ENCODE results near the gene TSEN2.
"Not testable (repeated sequence)": the region's sequence is repeated elsewhere in the genome, so short reads cannot be mapped to it uniquely, and the experiment has no call there.

The TSEN2 gene

DNA sequence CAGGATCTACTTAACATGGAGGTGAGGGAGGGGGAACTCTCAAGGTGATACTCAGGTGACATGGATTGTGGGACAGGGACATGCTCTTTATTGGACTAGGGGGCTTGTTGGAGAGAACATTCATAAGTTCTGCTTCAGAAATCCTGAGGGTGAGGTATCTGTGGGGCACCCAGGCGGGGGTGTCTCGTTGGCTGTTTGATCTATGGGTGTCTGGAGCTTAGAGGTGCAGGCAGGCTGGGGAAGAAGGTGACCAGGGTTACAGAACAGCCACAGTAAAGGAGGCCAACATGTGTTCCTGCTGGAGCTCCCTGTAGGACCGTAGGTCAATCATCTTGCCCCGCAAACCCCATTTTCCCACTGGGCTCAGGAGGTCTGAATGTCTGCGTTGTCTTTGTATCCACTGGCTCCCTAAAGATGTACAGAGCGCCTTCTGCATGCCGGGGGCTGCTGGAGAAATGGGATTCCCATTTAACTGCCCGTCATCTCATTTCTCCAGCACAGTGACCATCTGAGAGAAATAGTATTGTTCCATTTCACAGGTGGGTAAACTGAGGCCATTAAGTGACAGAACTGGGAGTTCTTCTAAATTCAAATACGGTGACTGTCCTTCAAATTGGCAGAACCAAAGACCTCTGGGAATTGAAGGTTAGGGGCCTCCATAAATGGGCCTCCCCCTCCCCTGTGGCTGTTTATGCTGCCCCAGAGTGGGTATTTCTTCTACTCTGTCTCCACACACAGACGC, 40.3 kb upstream of the TSEN2 start:
- Histone ChIP-seq H3K4me1 (ENCODE audit: control insufficient read depth in 2 of 2, insufficient read depth in 2 of 2, low read length in 2 of 2) (peaks cover 43 to 57% of the 10 kb centered on the region in 2 donors), H3K27ac (ENCODE audit: low read depth in 2 of 2, low read length in 2 of 2) (peak overlapping the region; percentile 94 to 96), H3K4me3 (ENCODE audit: low read length in 2 of 2) (no peak overlapping the region), H3K36me3 (ENCODE audit: control insufficient read depth in 2 of 2, insufficient read depth in 2 of 2, low read length in 2 of 2) (no peaks in the 10 kb centered on the region), H3K27me3 (ENCODE audit: control insufficient read depth in 2 of 2, insufficient read depth in 2 of 2, low read length in 2 of 2) (no peaks in the 10 kb centered on the region), H3K9me3 (ENCODE audit: control insufficient read depth in 2 of 2, low read length in 2 of 2) (no peaks in the 10 kb centered on the region), H3K9ac (ENCODE audit: low read depth in 1 of 2, low read length in 2 of 2) (peak overlapping the region in 1 of 2 donors; percentile 19)

DNA sequence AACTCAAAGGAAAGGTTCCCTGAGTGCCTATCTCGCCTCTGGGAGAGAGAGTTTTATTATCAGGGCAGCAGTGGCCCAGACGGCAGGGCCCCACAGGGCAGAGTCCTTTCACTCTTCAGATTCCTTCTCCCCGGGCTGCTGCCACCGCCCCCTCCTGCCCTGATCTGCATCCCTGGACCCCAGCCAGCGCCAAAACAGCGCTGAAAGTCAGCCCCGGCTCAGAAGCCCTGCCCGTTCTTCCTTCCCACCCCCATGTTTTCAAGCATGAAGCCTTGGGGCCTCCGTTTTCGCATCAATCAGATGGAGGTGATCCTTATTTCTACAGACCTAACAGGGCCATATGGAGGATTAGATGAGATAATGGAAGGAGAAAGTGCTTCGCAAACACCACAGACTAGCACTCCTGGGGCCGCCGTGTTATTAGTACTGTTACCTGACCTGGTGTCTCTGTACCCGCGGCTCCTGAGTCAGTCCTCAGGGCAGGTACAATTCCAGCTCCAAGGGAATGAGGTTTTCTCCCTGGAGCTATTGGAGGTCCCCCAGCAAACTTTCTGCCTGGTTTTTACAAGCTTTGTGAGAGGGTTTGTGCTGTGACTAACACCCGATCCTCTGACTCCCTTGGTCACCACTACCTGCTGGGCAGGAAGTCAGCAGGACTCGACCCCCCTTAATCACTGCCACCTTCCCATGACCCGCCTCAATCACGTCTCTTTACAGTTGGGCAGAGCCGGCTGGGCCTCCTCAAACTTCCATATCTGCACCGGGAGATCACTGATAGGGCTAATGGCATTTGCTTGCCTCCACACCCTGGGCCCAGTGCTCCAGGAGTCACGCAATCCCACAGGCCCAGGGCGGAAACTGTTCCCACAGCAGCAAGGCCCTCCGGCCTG, 39.5 kb upstream of the TSEN2 start:
- no peaks in the 10 kb centered on the region for H3K9me3 ChIP-seq (ENCODE audit: control insufficient read depth in 2 of 2, low read length in 2 of 2)
- no peaks in the 10 kb centered on the region for H3K27me3 ChIP-seq (ENCODE audit: control insufficient read depth in 2 of 2, insufficient read depth in 2 of 2, low read length in 2 of 2)
- H3K4me1 ChIP-seq (ENCODE audit: control insufficient read depth in 2 of 2, insufficient read depth in 2 of 2, low read length in 2 of 2): peaks cover 35 to 49% of the 10 kb centered on the region in 2 donors
- peak overlapping the region; percentile 60 to 75 for H3K9ac ChIP-seq (ENCODE audit: low read depth in 1 of 2, low read length in 2 of 2)
- H3K36me3 ChIP-seq (ENCODE audit: control insufficient read depth in 2 of 2, insufficient read depth in 2 of 2, low read length in 2 of 2): no peaks in the 10 kb centered on the region
- peak overlapping the region; percentile 44 to 48 for H3K4me3 ChIP-seq (ENCODE audit: low read length in 2 of 2)
- H3K27ac ChIP-seq (ENCODE audit: low read depth in 2 of 2, low read length in 2 of 2): peak overlapping the region; percentile 94 to 96

DNA sequence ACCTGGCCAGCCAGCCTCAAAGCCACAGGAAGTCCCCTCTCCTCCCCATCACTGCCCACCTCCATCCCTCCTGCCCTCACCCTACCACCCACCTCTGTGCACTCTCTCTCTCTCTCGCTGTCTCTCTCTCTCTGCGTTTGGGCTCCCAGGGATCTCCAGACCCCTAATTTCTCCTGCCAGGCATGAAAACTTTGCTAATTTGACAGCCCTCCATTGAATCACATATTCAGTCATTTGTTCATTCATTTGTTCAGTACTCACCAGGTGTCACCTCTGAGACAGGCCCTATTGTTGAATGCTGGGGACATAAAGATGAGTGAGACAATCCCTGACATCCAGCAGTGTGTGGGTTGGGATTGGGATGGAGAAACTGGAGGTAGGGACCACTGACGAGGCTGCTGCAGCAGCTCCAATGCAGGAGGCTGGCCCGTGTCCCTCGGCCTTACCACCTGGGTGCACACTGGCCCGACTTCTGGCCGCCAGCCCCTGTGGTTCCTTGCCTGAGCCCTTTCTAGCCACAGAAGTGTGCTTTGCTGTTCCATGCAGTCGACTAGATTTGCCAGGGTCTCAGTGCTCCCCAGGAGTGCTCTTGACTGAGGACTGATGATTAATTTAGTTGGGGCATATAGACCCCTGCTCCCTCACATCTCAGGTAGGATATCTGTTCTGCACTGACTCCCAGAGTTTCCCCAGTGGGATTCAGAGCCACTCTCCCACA, 38.6 kb upstream of the TSEN2 start:
- no peaks in the 10 kb centered on the region for H3K36me3 ChIP-seq (ENCODE audit: control insufficient read depth in 2 of 2, insufficient read depth in 2 of 2, low read length in 2 of 2)
- H3K27ac ChIP-seq (ENCODE audit: low read depth in 2 of 2, low read length in 2 of 2): peak overlapping the region; percentile 94 to 96
- H3K9ac ChIP-seq (ENCODE audit: low read depth in 1 of 2, low read length in 2 of 2): peak overlapping the region; percentile 54 to 75
- peaks cover 33 to 40% of the 10 kb centered on the region in 2 donors for H3K4me1 ChIP-seq (ENCODE audit: control insufficient read depth in 2 of 2, insufficient read depth in 2 of 2, low read length in 2 of 2)
- H3K9me3 ChIP-seq (ENCODE audit: control insufficient read depth in 2 of 2, low read length in 2 of 2): no peaks in the 10 kb centered on the region
- H3K27me3 ChIP-seq (ENCODE audit: control insufficient read depth in 2 of 2, insufficient read depth in 2 of 2, low read length in 2 of 2): no peaks in the 10 kb centered on the region
- no peak overlapping the region for H3K4me3 ChIP-seq (ENCODE audit: low read length in 2 of 2)

DNA sequence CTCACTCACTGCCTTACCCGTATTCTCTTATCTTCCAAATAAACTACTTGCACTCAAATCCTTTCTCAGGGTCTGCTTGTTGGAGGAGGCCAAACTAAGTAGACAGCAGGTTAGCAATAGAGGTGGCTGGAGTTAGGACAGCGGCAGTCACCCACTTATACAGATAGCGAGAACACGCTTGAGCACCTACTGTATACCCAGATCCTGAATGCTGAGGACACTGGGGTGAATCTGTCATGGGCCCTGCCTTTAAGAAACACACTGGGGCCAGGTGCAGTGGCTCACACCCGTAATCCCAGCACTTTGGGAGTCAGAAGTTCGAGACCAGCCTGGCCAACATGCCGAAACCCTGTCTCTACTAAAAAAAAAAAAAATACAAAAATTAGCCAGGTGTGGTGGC, 38.0 kb upstream of the TSEN2 start:
- Histone ChIP-seq H3K4me3 (ENCODE audit: low read length in 2 of 2) (no peak overlapping the region), H3K4me1 (ENCODE audit: control insufficient read depth in 2 of 2, insufficient read depth in 2 of 2, low read length in 2 of 2) (peaks cover 33 to 34% of the 10 kb centered on the region in 2 donors), H3K27ac (ENCODE audit: low read depth in 2 of 2, low read length in 2 of 2) (peak overlapping the region; percentile 94 to 96), H3K9me3 (ENCODE audit: control insufficient read depth in 2 of 2, low read length in 2 of 2) (no peaks in the 10 kb centered on the region), H3K9ac (ENCODE audit: low read depth in 1 of 2, low read length in 2 of 2) (peak overlapping the region in 1 of 2 donors; percentile 75), H3K27me3 (ENCODE audit: control insufficient read depth in 2 of 2, insufficient read depth in 2 of 2, low read length in 2 of 2) (no peaks in the 10 kb centered on the region), H3K36me3 (ENCODE audit: control insufficient read depth in 2 of 2, insufficient read depth in 2 of 2, low read length in 2 of 2) (no peaks in the 10 kb centered on the region)

DNA sequence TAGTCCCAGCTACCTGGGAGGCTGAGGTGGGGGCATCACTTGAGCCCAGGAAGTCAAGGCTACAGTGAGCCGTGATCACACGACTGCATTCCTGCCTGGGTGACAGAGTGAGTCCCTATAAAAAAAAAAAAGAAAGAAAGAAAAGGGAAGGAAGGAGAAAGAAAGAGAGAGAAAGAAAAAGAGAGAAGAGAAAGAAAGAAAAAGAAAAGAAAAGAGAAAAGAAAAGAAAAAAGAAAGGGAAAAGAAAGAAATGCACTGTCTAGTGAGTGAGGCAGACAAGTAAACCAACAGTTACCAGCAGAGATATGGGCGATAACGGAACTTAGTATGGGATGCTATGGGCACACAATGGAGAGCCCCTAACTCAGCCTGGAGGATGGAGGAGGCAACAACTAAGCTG, 37.2 kb upstream of the TSEN2 start:
- Histone ChIP-seq H3K4me3 (ENCODE audit: low read length in 2 of 2) (no peak overlapping the region), H3K9ac (ENCODE audit: low read depth in 1 of 2, low read length in 2 of 2) (no peak overlapping the region), H3K9me3 (ENCODE audit: control insufficient read depth in 2 of 2, low read length in 2 of 2) (no peaks in the 10 kb centered on the region), H3K27me3 (ENCODE audit: control insufficient read depth in 2 of 2, insufficient read depth in 2 of 2, low read length in 2 of 2) (no peaks in the 10 kb centered on the region), H3K4me1 (ENCODE audit: control insufficient read depth in 2 of 2, insufficient read depth in 2 of 2, low read length in 2 of 2) (peaks cover 33% of the 10 kb centered on the region in 2 donors), H3K36me3 (ENCODE audit: control insufficient read depth in 2 of 2, insufficient read depth in 2 of 2, low read length in 2 of 2) (no peaks in the 10 kb centered on the region), H3K27ac (ENCODE audit: low read depth in 2 of 2, low read length in 2 of 2) (no peak overlapping the region)

DNA sequence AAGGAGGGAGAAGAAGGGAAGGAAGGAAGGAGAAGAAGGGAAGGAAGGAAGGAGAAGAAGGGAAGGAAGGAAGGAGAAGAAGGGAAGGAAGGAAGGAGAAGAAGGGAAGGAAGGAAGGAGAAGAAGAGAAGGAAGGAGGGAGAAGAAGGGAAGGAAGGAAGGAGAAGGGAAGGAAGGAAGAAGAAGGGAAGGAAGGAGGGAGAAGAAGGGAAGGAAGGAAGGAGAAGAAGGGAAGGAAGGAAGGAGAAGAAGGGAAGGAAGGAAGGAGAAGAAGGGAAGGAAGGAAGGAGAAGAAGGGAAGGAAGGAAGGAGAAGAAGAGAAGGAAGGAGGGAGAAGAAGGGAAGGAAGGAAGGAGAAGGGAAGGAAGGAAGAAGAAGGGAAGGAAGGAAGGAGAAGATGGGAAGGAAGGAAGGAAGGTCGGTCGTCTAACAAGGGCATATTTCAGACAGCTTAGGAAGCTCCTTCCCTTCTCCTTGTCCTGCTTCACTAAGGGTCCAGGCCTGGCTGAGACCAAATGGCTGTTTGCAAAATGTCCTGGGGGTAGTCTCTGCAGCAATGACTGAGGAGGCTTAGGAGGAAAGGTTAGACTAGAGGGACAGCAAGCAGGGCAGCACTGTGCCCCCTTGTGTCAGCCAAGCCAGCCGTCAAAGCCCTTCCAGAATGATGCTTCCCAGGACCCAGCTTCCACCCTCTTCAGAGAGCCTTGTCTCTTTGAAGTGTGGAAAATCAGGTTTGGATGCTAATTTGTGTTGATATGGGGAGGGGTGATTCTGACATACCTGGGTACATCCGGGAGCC, 35.7 kb upstream of the TSEN2 start:
- H3K36me3 ChIP-seq (ENCODE audit: control insufficient read depth in 2 of 2, insufficient read depth in 2 of 2, low read length in 2 of 2); H3K9ac ChIP-seq (ENCODE audit: low read depth in 1 of 2, low read length in 2 of 2); H3K27ac ChIP-seq (ENCODE audit: low read depth in 2 of 2, low read length in 2 of 2); H3K9me3 ChIP-seq (ENCODE audit: control insufficient read depth in 2 of 2, low read length in 2 of 2); H3K27me3 ChIP-seq (ENCODE audit: control insufficient read depth in 2 of 2, insufficient read depth in 2 of 2, low read length in 2 of 2); H3K4me3 ChIP-seq (ENCODE audit: low read length in 2 of 2): not testable (repeated sequence)
- H3K4me1 ChIP-seq (ENCODE audit: control insufficient read depth in 2 of 2, insufficient read depth in 2 of 2, low read length in 2 of 2): peaks cover 25 to 28% of the 10 kb centered on the region in 2 donors

DNA sequence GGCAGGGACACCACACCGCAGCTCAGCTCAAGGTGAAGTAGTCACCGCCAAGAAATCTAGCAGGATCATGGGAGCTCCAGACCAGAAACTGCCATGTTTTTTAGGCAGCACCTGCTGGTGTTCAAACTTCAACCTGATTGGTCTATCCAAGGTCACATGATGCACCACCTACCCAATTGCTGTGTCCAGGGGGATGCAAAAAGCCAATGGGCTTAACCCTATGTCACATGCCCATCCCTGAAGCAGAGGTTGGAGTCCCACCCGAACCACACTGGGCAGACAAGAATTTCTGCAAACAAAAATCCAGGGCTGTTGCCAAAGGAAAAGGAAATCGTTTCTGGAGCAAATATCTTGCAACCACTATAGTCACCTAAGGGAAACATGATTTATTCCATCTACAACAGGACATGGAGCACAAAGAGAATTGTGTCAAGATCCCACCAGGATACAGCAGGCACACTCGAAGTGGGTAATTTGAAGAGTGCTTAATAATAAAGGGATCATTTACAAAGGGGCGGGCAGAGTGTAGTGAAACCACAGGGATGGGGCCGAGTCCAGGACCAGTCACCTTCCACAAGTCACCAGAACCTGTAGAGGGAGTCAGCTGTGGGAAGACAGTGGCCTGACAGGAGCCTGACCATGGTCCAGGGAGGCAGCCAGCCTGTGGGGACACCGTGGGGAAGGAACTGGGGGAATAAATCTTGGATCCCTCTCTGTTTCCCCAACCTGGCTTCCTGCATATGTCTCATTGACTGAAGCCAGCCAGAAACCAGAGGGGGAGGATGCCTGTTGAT, 34.2 kb upstream of the TSEN2 start:
- Histone ChIP-seq H3K27me3 (ENCODE audit: control insufficient read depth in 2 of 2, insufficient read depth in 2 of 2, low read length in 2 of 2) (no peaks in the 10 kb centered on the region), H3K4me1 (ENCODE audit: control insufficient read depth in 2 of 2, insufficient read depth in 2 of 2, low read length in 2 of 2) (peaks cover 11 to 15% of the 10 kb centered on the region in 2 donors), H3K9ac (ENCODE audit: low read depth in 1 of 2, low read length in 2 of 2) (no peak overlapping the region), H3K27ac (ENCODE audit: low read depth in 2 of 2, low read length in 2 of 2) (no peak overlapping the region), H3K4me3 (ENCODE audit: low read length in 2 of 2) (no peak overlapping the region), H3K9me3 (ENCODE audit: control insufficient read depth in 2 of 2, low read length in 2 of 2) (no peaks in the 10 kb centered on the region), H3K36me3 (ENCODE audit: control insufficient read depth in 2 of 2, insufficient read depth in 2 of 2, low read length in 2 of 2) (no peaks in the 10 kb centered on the region)

DNA sequence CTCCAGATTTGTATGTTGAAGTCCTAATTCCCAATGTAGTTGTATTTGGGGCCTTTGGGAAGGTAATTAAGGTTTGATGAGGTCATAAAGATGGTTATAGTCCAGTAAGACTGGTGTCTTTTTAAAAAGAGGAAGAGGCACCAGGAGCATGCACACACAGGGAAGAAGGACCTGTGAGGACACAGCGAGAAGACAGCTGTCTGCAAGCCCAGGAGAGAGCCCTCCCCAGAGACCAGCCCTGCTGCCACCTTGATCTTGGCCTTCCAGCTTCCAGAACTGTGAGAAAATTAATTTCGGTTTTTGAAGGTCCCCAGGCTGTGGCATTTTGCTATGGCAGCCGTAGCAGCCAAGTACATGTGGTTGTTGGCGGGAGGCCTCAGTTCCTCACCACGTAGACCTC, 32.8 kb upstream of the TSEN2 start:
- H3K36me3 ChIP-seq (ENCODE audit: control insufficient read depth in 2 of 2, insufficient read depth in 2 of 2, low read length in 2 of 2): no peaks in the 10 kb centered on the region
- H3K9me3 ChIP-seq (ENCODE audit: control insufficient read depth in 2 of 2, low read length in 2 of 2): no peaks in the 10 kb centered on the region
- no peak overlapping the region for H3K27ac ChIP-seq (ENCODE audit: low read depth in 2 of 2, low read length in 2 of 2)
- H3K4me1 ChIP-seq (ENCODE audit: control insufficient read depth in 2 of 2, insufficient read depth in 2 of 2, low read length in 2 of 2): peaks cover 0 to 2% of the 10 kb centered on the region in 2 donors
- H3K27me3 ChIP-seq (ENCODE audit: control insufficient read depth in 2 of 2, insufficient read depth in 2 of 2, low read length in 2 of 2): no peaks in the 10 kb centered on the region
- no peak overlapping the region for H3K4me3 ChIP-seq (ENCODE audit: low read length in 2 of 2)
- H3K9ac ChIP-seq (ENCODE audit: low read depth in 1 of 2, low read length in 2 of 2): no peak overlapping the region

DNA sequence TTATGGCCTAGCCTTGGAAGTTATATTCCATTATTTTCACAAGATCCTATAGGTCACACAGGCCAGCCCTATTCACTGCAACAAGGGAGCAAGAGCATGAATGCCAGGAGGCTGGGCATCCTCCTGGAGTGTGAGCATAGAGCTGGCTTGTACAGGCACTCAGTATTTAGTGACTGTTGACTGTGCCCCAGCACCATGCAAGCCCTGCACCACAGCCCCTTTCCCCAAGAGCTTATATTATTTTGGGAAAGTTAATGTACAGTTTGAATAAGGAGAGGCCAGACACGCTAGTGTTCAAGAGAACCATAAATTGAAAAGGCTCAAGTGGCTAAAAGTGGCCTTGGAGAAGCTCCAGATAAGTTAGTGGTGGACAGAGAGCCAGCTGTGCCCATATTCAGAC, 32.3 kb upstream of the TSEN2 start:
- Histone ChIP-seq H3K9ac (ENCODE audit: low read depth in 1 of 2, low read length in 2 of 2) (no peak overlapping the region), H3K4me3 (ENCODE audit: low read length in 2 of 2) (no peak overlapping the region), H3K27me3 (ENCODE audit: control insufficient read depth in 2 of 2, insufficient read depth in 2 of 2, low read length in 2 of 2) (no peaks in the 10 kb centered on the region), H3K4me1 (ENCODE audit: control insufficient read depth in 2 of 2, insufficient read depth in 2 of 2, low read length in 2 of 2) (peaks cover 0 to 2% of the 10 kb centered on the region in 2 donors), H3K9me3 (ENCODE audit: control insufficient read depth in 2 of 2, low read length in 2 of 2) (no peaks in the 10 kb centered on the region), H3K36me3 (ENCODE audit: control insufficient read depth in 2 of 2, insufficient read depth in 2 of 2, low read length in 2 of 2) (no peaks in the 10 kb centered on the region), H3K27ac (ENCODE audit: low read depth in 2 of 2, low read length in 2 of 2) (no peak overlapping the region)

Data from mucosa of rectum (tissue), 2 donors.